ENCODE data around the gene SPATA6.
"Not testable (repeated sequence)": the region's sequence is repeated elsewhere in the genome, so short reads cannot be mapped to it uniquely, and the experiment has no call there.

The SPATA6 gene

GRCh38 chr1:48285525-48285924 lies 186.5 kb downstream of the SPATA6 start:
- H3K27ac Mint-ChIP-seq: no peak overlapping the region
- H3K36me3 Mint-ChIP-seq: peaks cover 2% of the 10 kb centered on the region
- no peak for DNase-seq (ENCODE audit: low spot score in 2 of 2)
- ATAC-seq (ENCODE audit: low read depth): no peak
- no peaks in the 10 kb centered on the region for H3K4me1 Mint-ChIP-seq
- no peak overlapping the region for H3K4me3 Mint-ChIP-seq
- H3K27me3 Mint-ChIP-seq: peaks cover 2% of the 10 kb centered on the region
- H3K9me3 Mint-ChIP-seq: peaks cover 7% of the 10 kb centered on the region

GRCh38 chr1:48284696-48285420 lies 187.1 kb downstream of the SPATA6 start:
- not testable (repeated sequence) for H3K27ac Mint-ChIP-seq; DNase-seq (ENCODE audit: low spot score in 2 of 2); H3K4me1 Mint-ChIP-seq; ATAC-seq (ENCODE audit: low read depth); H3K4me3 Mint-ChIP-seq; H3K36me3 Mint-ChIP-seq; H3K27me3 Mint-ChIP-seq
- H3K9me3 Mint-ChIP-seq: peaks cover 10% of the 10 kb centered on the region

GRCh38 chr1:48282329-48282728 lies 189.7 kb downstream of the SPATA6 start:
- not testable (repeated sequence) for H3K27ac Mint-ChIP-seq; H3K27me3 Mint-ChIP-seq; H3K36me3 Mint-ChIP-seq; H3K4me1 Mint-ChIP-seq; ATAC-seq (ENCODE audit: low read depth); DNase-seq (ENCODE audit: low spot score in 2 of 2); H3K4me3 Mint-ChIP-seq
- H3K9me3 Mint-ChIP-seq: peaks cover 12% of the 10 kb centered on the region

DNA sequence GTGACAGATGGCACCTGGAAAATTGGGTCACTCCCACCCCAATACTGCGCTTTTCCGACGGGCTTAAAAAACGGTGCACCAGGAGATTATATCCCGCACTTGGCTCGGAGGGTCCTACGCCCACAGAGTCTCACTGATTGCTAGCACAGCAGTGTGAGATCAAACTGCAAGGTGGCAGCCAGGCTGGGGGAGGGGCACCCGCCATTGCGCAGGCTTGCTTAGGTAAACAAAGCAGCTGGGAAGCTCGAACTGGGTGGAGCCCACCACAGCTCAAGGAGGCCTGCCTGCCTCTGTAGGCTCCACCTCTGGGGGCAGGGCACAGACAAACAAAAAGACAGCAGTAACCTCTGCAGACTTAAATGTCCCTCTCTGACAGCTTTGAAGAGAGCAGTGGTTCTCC lies 194.6 kb downstream of the SPATA6 start:
- peaks cover 12% of the 10 kb centered on the region for H3K9me3 Mint-ChIP-seq
- H3K4me3 Mint-ChIP-seq; DNase-seq (ENCODE audit: low spot score in 2 of 2); H3K4me1 Mint-ChIP-seq; ATAC-seq (ENCODE audit: low read depth); H3K27ac Mint-ChIP-seq; H3K27me3 Mint-ChIP-seq; H3K36me3 Mint-ChIP-seq: not testable (repeated sequence)

GRCh38 chr1:48266576-48266975 lies 205.4 kb downstream of the SPATA6 start:
- Mint-ChIP-seq H3K4me3 (no peak overlapping the region), H3K4me1 (no peaks in the 10 kb centered on the region), H3K9me3 (peaks cover 2% of the 10 kb centered on the region), H3K27ac (no peak overlapping the region), H3K27me3 (no peaks in the 10 kb centered on the region), H3K36me3 (no peaks in the 10 kb centered on the region)
- ATAC-seq (ENCODE audit: low read depth) (no peak), DNase-seq (ENCODE audit: low spot score in 2 of 2) (no peak)

- Mint-ChIP-seq H3K27ac (no peak overlapping the region), H3K36me3 (no peaks in the 10 kb centered on the region), H3K9me3 (peaks cover 2% of the 10 kb centered on the region), H3K4me1 (no peaks in the 10 kb centered on the region), H3K4me3 (no peak overlapping the region), H3K27me3 (no peaks in the 10 kb centered on the region)
- ATAC-seq (ENCODE audit: low read depth) (no peak), DNase-seq (ENCODE audit: low spot score in 2 of 2) (no peak)
These were observed 209.0 kb downstream of the SPATA6 start for GRCh38 chr1:48263041-48263440.

- Mint-ChIP-seq H3K4me1 (no peaks in the 10 kb centered on the region), H3K27ac (no peak overlapping the region), H3K4me3 (no peak overlapping the region), H3K36me3 (no peaks in the 10 kb centered on the region), H3K27me3 (no peaks in the 10 kb centered on the region), H3K9me3 (peaks cover 2% of the 10 kb centered on the region)
- ATAC-seq (ENCODE audit: low read depth) (no peak), DNase-seq (ENCODE audit: low spot score in 2 of 2) (no peak)
These were observed 210.1 kb downstream of the SPATA6 start for GRCh38 chr1:48261881-48262400.

DNA sequence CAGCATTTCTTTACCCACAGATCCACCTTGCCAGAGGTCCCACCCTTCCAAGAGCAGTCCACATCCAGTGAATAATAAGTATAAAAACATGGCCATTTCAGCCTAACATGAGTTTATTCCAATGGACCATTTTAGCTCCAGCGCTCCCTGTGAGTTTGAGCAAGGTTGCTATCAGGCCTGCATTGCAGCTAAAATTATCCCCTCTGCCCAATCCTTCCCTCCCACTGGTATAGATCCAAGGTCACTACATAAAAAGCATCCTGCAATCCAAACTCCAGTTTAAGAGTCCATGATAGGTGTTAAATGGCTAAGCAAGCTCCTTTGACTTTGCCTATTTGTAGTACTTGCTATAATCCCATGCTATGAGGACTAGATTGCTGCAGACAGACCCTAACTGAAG lies 213.9 kb downstream of the SPATA6 start:
- H3K36me3 Mint-ChIP-seq: no peaks in the 10 kb centered on the region

GRCh38 chr1:48254254-48254653 lies 217.8 kb downstream of the SPATA6 start:
- Mint-ChIP-seq H3K27me3 (peaks cover under 1% of the 10 kb centered on the region), H3K4me1 (peaks cover 7% of the 10 kb centered on the region), H3K4me3 (no peak overlapping the region), H3K27ac (no peak overlapping the region), H3K9me3 (no peaks in the 10 kb centered on the region), H3K36me3 (no peaks in the 10 kb centered on the region)
- DNase-seq (ENCODE audit: low spot score in 2 of 2) (no peak), ATAC-seq (ENCODE audit: low read depth) (no peak)

More for the DNA sequence above, 213.9 kb downstream of the SPATA6 start:
- Mint-ChIP-seq H3K4me1 (no peaks in the 10 kb centered on the region), H3K4me3 (no peak overlapping the region), H3K27me3 (no peaks in the 10 kb centered on the region), H3K9me3 (no peaks in the 10 kb centered on the region), H3K27ac (no peak overlapping the region)
- ATAC-seq (ENCODE audit: low read depth): no peak
- DNase-seq (ENCODE audit: low spot score in 2 of 2): no peak

DNA sequence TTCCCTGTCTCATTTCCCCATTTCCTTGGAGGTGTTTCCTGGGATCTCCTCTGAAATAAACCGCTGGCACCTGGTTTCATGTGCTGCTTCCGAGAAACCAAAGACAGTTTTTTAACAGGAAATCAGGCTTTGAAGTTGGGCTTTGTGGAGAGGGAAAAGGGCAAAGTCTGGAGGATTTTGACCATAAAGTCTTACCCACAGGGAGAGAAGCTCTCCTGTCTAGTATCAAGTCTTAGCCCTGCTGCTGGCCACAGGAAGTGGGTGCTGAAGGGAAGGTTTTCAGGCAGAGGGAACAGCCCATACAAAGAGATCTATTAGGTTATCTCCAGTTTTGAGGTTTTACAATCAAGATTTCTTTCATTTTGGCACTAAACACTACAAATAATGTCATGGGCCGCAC lies 220.2 kb downstream of the SPATA6 start:
- Mint-ChIP-seq H3K27ac (no peak overlapping the region), H3K9me3 (no peaks in the 10 kb centered on the region), H3K4me1 (peaks cover 11% of the 10 kb centered on the region), H3K4me3 (no peak overlapping the region), H3K36me3 (no peaks in the 10 kb centered on the region), H3K27me3 (peaks cover 4% of the 10 kb centered on the region)
- ATAC-seq (ENCODE audit: low read depth) (no peak), DNase-seq (ENCODE audit: low spot score in 2 of 2) (no peak)

- H3K9me3 Mint-ChIP-seq: no peaks in the 10 kb centered on the region
- ATAC-seq (ENCODE audit: low read depth): no peak
- H3K27me3 Mint-ChIP-seq: peaks cover 4% of the 10 kb centered on the region
These were observed 220.7 kb downstream of the SPATA6 start for GRCh38 chr1:48251323-48251722.

GRCh38 chr1:48250572-48250971 lies 221.4 kb downstream of the SPATA6 start:
- H3K36me3 Mint-ChIP-seq: no peaks in the 10 kb centered on the region
- DNase-seq (ENCODE audit: low spot score in 2 of 2) (no peak), ATAC-seq (ENCODE audit: low read depth) (no peak)
- no peak overlapping the region for H3K4me3 Mint-ChIP-seq
- no peaks in the 10 kb centered on the region for H3K9me3 Mint-ChIP-seq
- H3K27ac Mint-ChIP-seq: no peak overlapping the region
- H3K27me3 Mint-ChIP-seq: peaks cover 4% of the 10 kb centered on the region
- H3K4me1 Mint-ChIP-seq: peaks cover 12% of the 10 kb centered on the region

More at GRCh38 chr1:48251323-48251722, 220.7 kb downstream of the SPATA6 start:
- DNase-seq (ENCODE audit: low spot score in 2 of 2): no peak
- no peak overlapping the region for H3K27ac Mint-ChIP-seq
- peaks cover 12% of the 10 kb centered on the region for H3K4me1 Mint-ChIP-seq
- H3K36me3 Mint-ChIP-seq: no peaks in the 10 kb centered on the region
- H3K4me3 Mint-ChIP-seq: no peak overlapping the region

- no peaks in the 10 kb centered on the region for H3K36me3 Mint-ChIP-seq
- ATAC-seq (ENCODE audit: low read depth) (no peak), DNase-seq (ENCODE audit: low spot score in 2 of 2) (no peak)
- peaks cover 4% of the 10 kb centered on the region for H3K27me3 Mint-ChIP-seq
- H3K9me3 Mint-ChIP-seq: peaks cover 1% of the 10 kb centered on the region
- H3K4me3 Mint-ChIP-seq: no peak overlapping the region
- peaks cover 17% of the 10 kb centered on the region for H3K4me1 Mint-ChIP-seq
- H3K27ac Mint-ChIP-seq: no peak overlapping the region
These were observed 222.1 kb downstream of the SPATA6 start for GRCh38 chr1:48249868-48250267.

- Mint-ChIP-seq H3K27ac (no peak overlapping the region), H3K36me3 (no peaks in the 10 kb centered on the region), H3K4me1 (peaks cover 17% of the 10 kb centered on the region), H3K4me3 (no peak overlapping the region), H3K27me3 (peaks cover 4% of the 10 kb centered on the region), H3K9me3 (peaks cover 1% of the 10 kb centered on the region)
- DNase-seq (ENCODE audit: low spot score in 2 of 2): no peak
- no peak for ATAC-seq (ENCODE audit: low read depth)
These were observed 223.6 kb downstream of the SPATA6 start for GRCh38 chr1:48248356-48248755.

DNA sequence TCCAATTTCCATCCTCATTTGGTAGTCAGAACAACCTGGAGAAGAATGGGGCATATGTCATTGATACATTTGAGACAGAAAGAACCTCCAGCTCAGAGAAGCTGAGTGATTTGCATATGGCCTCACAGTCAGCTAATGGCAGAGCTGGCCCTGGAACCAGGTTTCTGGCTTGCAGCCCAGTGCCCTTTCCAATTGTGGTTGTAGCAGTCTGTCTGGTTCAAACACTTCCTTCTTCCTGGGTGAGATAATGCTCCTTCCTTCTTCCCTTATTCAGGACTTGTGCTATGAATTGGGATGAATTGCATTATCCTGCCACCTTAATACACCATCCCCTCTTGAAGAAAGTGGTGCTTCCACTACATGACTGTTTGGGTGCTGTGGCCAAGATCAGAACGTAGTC lies 225.3 kb downstream of the SPATA6 start:
- DNase-seq (ENCODE audit: low spot score in 2 of 2) (no peak), ATAC-seq (ENCODE audit: low read depth) (no peak)
- no peak overlapping the region for H3K27ac Mint-ChIP-seq
- peaks cover 21% of the 10 kb centered on the region for H3K4me1 Mint-ChIP-seq
- H3K9me3 Mint-ChIP-seq: peaks cover 1% of the 10 kb centered on the region
- no peaks in the 10 kb centered on the region for H3K36me3 Mint-ChIP-seq
- H3K4me3 Mint-ChIP-seq: no peak overlapping the region
- H3K27me3 Mint-ChIP-seq: peaks cover 4% of the 10 kb centered on the region

All from memory B cell (primary cell).